B cell (primary cell): ENCODE measurements around the gene AHCTF1. TPM values are rescaled to one million over a fixed set of nuclear protein-coding genes. Genes with fewer than 3 reads are reported as not detected.
A peak's percentile ranks its signal among the peaks of the same experiment; 100 is the strongest.

Experiments
- ATAC-seq: fragments of 200-7000 bp; cut with Tn5 transposase; one replicate; pipeline ENCODE4 v1.10.0; 2021; ENCODE audit warnings: low read depth, mild to moderate bottlenecking, moderate number of reproducible peaks, moderate library complexity
- CTCF ChIA-PET: fragments of 350-600 bp; sonication (Branson Sonifier 250); formaldehyde crosslinking; loops from one replicate; lab custom pipeline; 2021; ENCODE audit warnings: antibody characterized with exemption, inconsistent platforms; lab: Charles Lee
- POLR2A ChIA-PET: fragments of 350-600 bp; sonication (Branson Sonifier 250); formaldehyde crosslinking; loops from one replicate; lab custom pipeline; 2021; ENCODE audit warnings: antibody characterized with exemption; lab: Charles Lee
- DNase-seq: peaks from one replicate; pipeline ENCODE4 v3.0.0; 2013
- H2AFZ ChIP-seq: 2 replicates; pipeline ENCODE4 v1.6.1; 2012; ENCODE audit warnings: mild to moderate bottlenecking, low read depth, low read length; ENCODE audit not compliant: insufficient read depth, poor library complexity, severe bottlenecking
- H3K27ac ChIP-seq, 2 donors: 1 replicate in 1 of 2; 2 replicates in 1 of 2; pipeline ENCODE4 v1.5.1; 2012 to 2013; ENCODE audit warnings: low read length in 2 of 2, mild to moderate bottlenecking in 2 of 2, moderate library complexity in 1 of 2
- H3K27me3 ChIP-seq, 4 experiments: fragments of 200-600 bp in 1 of 4; sonication (generic) in 1 of 4; replicated peaks in 1 of 4; 1 replicate in 2 of 4; 2 replicates in 2 of 4; pipeline versions ENCODE4 v1.6.1 to v1.7.0; 2013 to 2016; ENCODE audit warnings: low read length in 3 of 4, mild to moderate bottlenecking in 2 of 4, mixed read lengths in 1 of 4, moderate library complexity in 1 of 4; ENCODE audit not compliant: insufficient read depth in 4 of 4, control insufficient read depth in 3 of 4; ENCODE audit errors: control extremely low read depth in 1 of 4
- H3K36me3 ChIP-seq, 2 experiments: replicated peaks in 1 of 2; 1 replicate in 1 of 2; 2 replicates in 1 of 2; pipeline versions ENCODE4 v1.6.1 to v1.7.1; 2013; ENCODE audit warnings: low read length in 1 of 2; ENCODE audit not compliant: insufficient read depth in 2 of 2, control insufficient read depth in 1 of 2; ENCODE audit errors: control extremely low read depth in 1 of 2, extremely low read depth in 1 of 2
- H3K4me1 ChIP-seq, 2 donors: fragments of 200-600 bp in 1 of 2; sonication (generic) in 1 of 2; 1 replicate in 1 of 2; 2 replicates in 1 of 2; pipeline versions ENCODE4 v1.5.1 to v1.6.1; 2013 to 2017; ENCODE audit warnings: low read length in 2 of 2; ENCODE audit not compliant: control insufficient read depth in 2 of 2, insufficient read depth in 2 of 2
- H3K4me2 ChIP-seq: replicated peaks from 2 replicates; pipeline ENCODE3; 2012; ENCODE audit warnings: mild to moderate bottlenecking, low read depth, low read length; ENCODE audit not compliant: poor library complexity, severe bottlenecking
- H3K4me3 ChIP-seq, 5 experiments: fragments of 200-600 bp in 1 of 5; sonication (generic) in 1 of 5; 1 replicate in 3 of 5; 2 replicates in 2 of 5; pipeline versions ENCODE4 v1.5.1 to v1.7.0; 2011 to 2016; ENCODE audit warnings: low read length in 4 of 5, mild to moderate bottlenecking in 4 of 5, low read depth in 2 of 5, control low read depth in 1 of 5, moderate library complexity in 1 of 5; ENCODE audit not compliant: insufficient read depth in 1 of 5; ENCODE audit errors: control extremely low read depth in 1 of 5, extremely low read depth in 1 of 5
- H3K79me2 ChIP-seq: fragments of 200-600 bp; sonication (generic); one replicate; pipeline ENCODE4 v1.6.0; 2016; ENCODE audit warnings: low read length; ENCODE audit not compliant: control insufficient read depth, insufficient read depth
- H3K9ac ChIP-seq: fragments of 200-600 bp; sonication (generic); 2 replicates; pipeline ENCODE4 v1.6.1; 2017; ENCODE audit warnings: mild to moderate bottlenecking, low read length, moderate library complexity
- H3K9me3 ChIP-seq, 3 donors: one replicate each; pipeline versions ENCODE4 v1.6.1 to v1.7.1; 2013; ENCODE audit warnings: low read length in 2 of 3; ENCODE audit not compliant: control insufficient read depth in 2 of 3, insufficient read depth in 1 of 3; ENCODE audit errors: control extremely low read depth in 1 of 3
- H4K20me1 ChIP-seq: 2 replicates; pipeline ENCODE4 v1.6.0; 2012; ENCODE audit warnings: mild to moderate bottlenecking, low read length; ENCODE audit not compliant: insufficient read depth, control insufficient read depth, poor library complexity, severe bottlenecking
- H3K27ac Mint-ChIP-seq: one replicate; pipeline ENCODE4 v1.8.0; 2021; ENCODE audit warnings: mixed read lengths
- H3K27me3 Mint-ChIP-seq: one replicate; pipeline ENCODE4 v1.8.0; 2021; ENCODE audit warnings: mixed read lengths
- H3K4me1 Mint-ChIP-seq: one replicate; pipeline ENCODE4 v1.8.0; 2021; ENCODE audit warnings: mixed read lengths
- H3K4me3 Mint-ChIP-seq: one replicate; pipeline ENCODE4 v1.8.0; 2021; ENCODE audit warnings: mixed read lengths
- H3K9me3 Mint-ChIP-seq: one replicate; pipeline ENCODE4 v1.8.0; 2022; ENCODE audit warnings: mixed read lengths; ENCODE audit not compliant: insufficient read depth
- CTCF ChIP-seq: fragments of 200-600 bp; IDR thresholded peaks from one replicate; pipeline ENCODE4 v1.8.0; 2022; ENCODE audit warnings: antibody characterized with exemption, mild to moderate bottlenecking
- EZH2 ChIP-seq: IDR thresholded peaks from 2 replicates; pipeline ENCODE4 v1.6.1; 2012; ENCODE audit warnings: borderline replicate concordance, low read depth, mild to moderate bottlenecking, moderate library complexity, low read length; ENCODE audit not compliant: insufficient read depth, poor library complexity, severe bottlenecking
- WGBS: methylation state at CpG from one replicate; pipeline ENCODE4 v1.1.5; 2013; ENCODE audit warnings: missing lambda C conversion rate; ENCODE audit not compliant: insufficient coverage; 5-methylcytosine and 5-hydroxymethylcytosine counted together
- intact Hi-C: fragments of 100-400 bp; cut with micrococcal nuclease; formaldehyde crosslinking; loops from one replicate; pipeline ENCODE4 v1.10.0; 2022
- polyA plus RNA-seq: library from polyadenylated mRNA; depleted of rRNA; stranded (reverse); fragments of >200 nt; gene quantifications from 2 replicates; pipeline ENCODE4 v1.2.3, GENCODE V29; 2012
- total RNA-seq, 2 donors: library from RNA; stranded (reverse); fragments of 120-200 nt in 1 of 2; gene quantifications; 1 replicate in 1 of 2; 2 replicates in 1 of 2; pipeline versions ENCODE4 v1.2.3 to v1.2.4, GENCODE V29; 2013 to 2022

AHCTF1 gene
- total and polyA plus RNA-seq, 2 donors (not counting 1 experiment from before 2014, with no cell fraction given), result 8.6 to 34.8 TPM

GRCh38 chr1:246932366-246932700 lies 585 bp upstream of the AHCTF1 start:
- H3K4me3 ChIP-seq, result peak overlapping the region; percentile 24 to 96 (median 88)
- Mint-ChIP-seq H3K9me3 (no peaks in the 10 kb centered on the region), H3K4me1 (peaks cover 31% of the 10 kb centered on the region), H3K27me3 (no peaks in the 10 kb centered on the region), H3K4me3 (peak overlapping the region; percentile 96), H3K27ac (peak overlapping the region; percentile 98)
- no peak for TF ChIP-seq EZH2
- TF ChIP-seq CTCF, result no peak
- peaks cover 22% of the 10 kb centered on the region for H4K20me1 ChIP-seq
- POLR2A ChIA-PET, result interaction anchor here (0.7 to 1.1 kb wide), 2 partner anchors 146 to 458 kb away, joined by 3 to 5 read pairs; partner anchors contain the start of gene ZNF670
- intact Hi-C loops, result loop anchor here (1.0 to 5.0 kb wide), 6 partner anchors 28 to 1905 kb away; partner anchors contain the start of genes CNST, TFB2M, ZNF669 and ZNF672
- peak overlapping the region; percentile 74 for H3K4me2 ChIP-seq
- H3K27me3 ChIP-seq, result no peaks in the 10 kb centered on the region
- CTCF ChIA-PET, result interaction anchor here (0.8 to 0.9 kb wide), 2 partner anchors 28 to 39 kb away, joined by 3 to 5 read pairs; no protein-coding TSS in a partner anchor
- H3K27ac ChIP-seq, result peak overlapping the region in 1 of 2 donors; percentile 87
- peaks cover 0 to 8% of the 10 kb centered on the region in 2 experiments for H3K36me3 ChIP-seq
- ATAC-seq (no peak), DNase-seq (no peak)
- peaks cover 33% of the 10 kb centered on the region for H3K79me2 ChIP-seq
- H2AFZ ChIP-seq, result peak overlapping the region; percentile 83
- H3K4me1 ChIP-seq, result peaks cover 12 to 18% of the 10 kb centered on the region in 2 donors
- 29% methylated on average over 5 of the region's 8 CpGs for WGBS
- no peaks in the 10 kb centered on the region for H3K9me3 ChIP-seq
- H3K9ac ChIP-seq, result peak overlapping the region; percentile 92

GRCh38 chr1:246930830-246931548 lies 759 bp downstream of the AHCTF1 start:
- ChIA-PET CTCF (interaction anchor here (1.4 kb wide), 1 partner anchor 41 kb away, joined by 3 read pairs; no protein-coding TSS in a partner anchor), POLR2A (no interaction called here)
- H3K27me3 ChIP-seq, result no peaks in the 10 kb centered on the region
- peak overlapping the region; percentile 80 to 87 for H3K27ac ChIP-seq
- WGBS, result under 1% methylated on average over 74 of the region's 76 CpGs
- Mint-ChIP-seq H3K4me1 (peaks cover 36% of the 10 kb centered on the region), H3K4me3 (peak overlapping the region; percentile 98), H3K27ac (peak overlapping the region; percentile 96), H3K9me3 (no peaks in the 10 kb centered on the region), H3K27me3 (no peaks in the 10 kb centered on the region)
- H3K4me1 ChIP-seq, result peaks cover 12 to 18% of the 10 kb centered on the region in 2 donors
- H3K4me3 ChIP-seq, result peak overlapping the region; percentile 85 to 96 (median 88)
- TF ChIP-seq EZH2 (no peak), CTCF (peak; percentile 16)
- peak overlapping the region; percentile 83 for H2AFZ ChIP-seq
- H3K79me2 ChIP-seq, result peaks cover 46% of the 10 kb centered on the region
- peak overlapping the region; percentile 83 for H3K4me2 ChIP-seq
- peaks cover 0 to 8% (median 0%) of the 10 kb centered on the region in 3 donors for H3K9me3 ChIP-seq
- ATAC-seq, result no peak
- intact Hi-C loops, result loop anchor here (1.0 to 5.0 kb wide), 4 partner anchors 147 to 1906 kb away; partner anchors contain the start of genes ZNF670 and ZNF672
- H3K9ac ChIP-seq, result peak overlapping the region; percentile 92
- peaks cover 0 to 11% of the 10 kb centered on the region in 2 experiments for H3K36me3 ChIP-seq
- peak; percentile 78 for DNase-seq
- peaks cover 36% of the 10 kb centered on the region for H4K20me1 ChIP-seq
